PC-9 (cell line): ENCODE results near the gene RIMBP2.

ENCODE experiments used
- EZH2 ChIP-seq: fragments of 200-600 bp; sonication (generic); IDR thresholded peaks from 2 replicates; pipeline ENCODE4 v1.8.0; 2017; ENCODE audit warnings: antibody characterized with exemption, low read depth
- TF ChIP-seq, protein P1 (sequence below): fragments of 200-600 bp; sonication (generic); conservative IDR thresholded peaks from 2 replicates; pipeline ENCODE4 v1.6.1; 2017; ENCODE audit warnings: mixed run types, antibody characterized with exemption, mild to moderate bottlenecking, moderate library complexity

GRCh38 chr12:130700492-130701401 lies 15.4 kb downstream of the RIMBP2 start:
- TF ChIP-seq EZH2, result no peak
- TF ChIP-seq, protein P1, sequence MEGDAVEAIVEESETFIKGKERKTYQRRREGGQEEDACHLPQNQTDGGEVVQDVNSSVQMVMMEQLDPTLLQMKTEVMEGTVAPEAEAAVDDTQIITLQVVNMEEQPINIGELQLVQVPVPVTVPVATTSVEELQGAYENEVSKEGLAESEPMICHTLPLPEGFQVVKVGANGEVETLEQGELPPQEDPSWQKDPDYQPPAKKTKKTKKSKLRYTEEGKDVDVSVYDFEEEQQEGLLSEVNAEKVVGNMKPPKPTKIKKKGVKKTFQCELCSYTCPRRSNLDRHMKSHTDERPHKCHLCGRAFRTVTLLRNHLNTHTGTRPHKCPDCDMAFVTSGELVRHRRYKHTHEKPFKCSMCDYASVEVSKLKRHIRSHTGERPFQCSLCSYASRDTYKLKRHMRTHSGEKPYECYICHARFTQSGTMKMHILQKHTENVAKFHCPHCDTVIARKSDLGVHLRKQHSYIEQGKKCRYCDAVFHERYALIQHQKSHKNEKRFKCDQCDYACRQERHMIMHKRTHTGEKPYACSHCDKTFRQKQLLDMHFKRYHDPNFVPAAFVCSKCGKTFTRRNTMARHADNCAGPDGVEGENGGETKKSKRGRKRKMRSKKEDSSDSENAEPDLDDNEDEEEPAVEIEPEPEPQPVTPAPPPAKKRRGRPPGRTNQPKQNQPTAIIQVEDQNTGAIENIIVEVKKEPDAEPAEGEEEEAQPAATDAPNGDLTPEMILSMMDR, result no peak
